Lower leg skin (tissue), 3 donors: Measurements from ENCODE around the gene ASB9.

ENCODE experiments used
- POLR2A ChIP-seq, 2 donors: fragments of 450-650 bp; IDR thresholded peaks; one replicate each; pipeline ENCODE4 v1.6.1; 2016 to 2017; ENCODE audit warnings: antibody characterized with exemption in 2 of 2, mild to moderate bottlenecking in 1 of 2, moderate library complexity in 1 of 2
- TF ChIP-seq, protein P1 (sequence below), 3 donors: fragments of 450-650 bp; IDR thresholded peaks; one replicate each; pipeline ENCODE4 v1.5.1; 2016; ENCODE audit warnings: antibody characterized with exemption in 3 of 3, mild to moderate bottlenecking in 3 of 3, moderate library complexity in 2 of 3

DNA sequence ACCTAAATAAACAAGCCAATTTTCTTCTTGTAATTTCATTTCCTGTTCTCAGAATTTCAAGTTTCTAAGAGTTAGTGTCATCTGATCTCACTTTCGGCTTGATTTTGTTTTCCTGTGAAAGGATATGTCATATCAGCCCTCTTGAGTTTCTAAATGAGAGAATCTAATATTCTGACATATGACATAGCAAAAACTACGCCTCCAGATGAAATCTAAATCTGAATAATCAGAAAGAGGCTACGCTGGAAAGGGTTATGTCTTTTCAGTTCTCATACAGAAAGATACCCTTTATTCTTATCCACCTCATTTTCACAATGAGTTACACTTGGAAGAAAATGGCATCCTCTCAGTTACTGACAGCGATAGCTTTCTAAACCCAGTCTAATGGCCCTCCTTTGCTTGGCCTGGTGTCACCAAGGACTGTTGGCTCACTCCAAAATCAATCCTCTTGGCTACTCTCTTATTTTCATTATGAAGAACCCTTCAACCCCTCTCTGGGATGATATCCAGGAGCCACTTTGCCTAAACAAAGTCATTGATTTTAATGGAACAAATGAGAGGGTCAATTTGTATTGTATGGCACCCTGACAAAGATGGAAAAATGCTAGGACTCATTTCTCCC lies 65.6 kb downstream of the ASB9 start:
- TF ChIP-seq, protein P1, sequence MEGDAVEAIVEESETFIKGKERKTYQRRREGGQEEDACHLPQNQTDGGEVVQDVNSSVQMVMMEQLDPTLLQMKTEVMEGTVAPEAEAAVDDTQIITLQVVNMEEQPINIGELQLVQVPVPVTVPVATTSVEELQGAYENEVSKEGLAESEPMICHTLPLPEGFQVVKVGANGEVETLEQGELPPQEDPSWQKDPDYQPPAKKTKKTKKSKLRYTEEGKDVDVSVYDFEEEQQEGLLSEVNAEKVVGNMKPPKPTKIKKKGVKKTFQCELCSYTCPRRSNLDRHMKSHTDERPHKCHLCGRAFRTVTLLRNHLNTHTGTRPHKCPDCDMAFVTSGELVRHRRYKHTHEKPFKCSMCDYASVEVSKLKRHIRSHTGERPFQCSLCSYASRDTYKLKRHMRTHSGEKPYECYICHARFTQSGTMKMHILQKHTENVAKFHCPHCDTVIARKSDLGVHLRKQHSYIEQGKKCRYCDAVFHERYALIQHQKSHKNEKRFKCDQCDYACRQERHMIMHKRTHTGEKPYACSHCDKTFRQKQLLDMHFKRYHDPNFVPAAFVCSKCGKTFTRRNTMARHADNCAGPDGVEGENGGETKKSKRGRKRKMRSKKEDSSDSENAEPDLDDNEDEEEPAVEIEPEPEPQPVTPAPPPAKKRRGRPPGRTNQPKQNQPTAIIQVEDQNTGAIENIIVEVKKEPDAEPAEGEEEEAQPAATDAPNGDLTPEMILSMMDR (IDR thresholded peaks at IDR 0.05), result no peak
- TF ChIP-seq POLR2A (IDR thresholded peaks at IDR 0.05), result no peak
